NCI-H748 (cell line): ENCODE data around the gene CACFD1.
A peak's percentile ranks its signal among the peaks of the same experiment; 100 is the strongest.

Experiments
- DNase-seq: peaks from one replicate; lab custom pipeline; 2025; ENCODE audit not compliant: unreplicated experiment; lab: John Stamatoyannopoulos, UW

Gene CACFD1

DNA sequence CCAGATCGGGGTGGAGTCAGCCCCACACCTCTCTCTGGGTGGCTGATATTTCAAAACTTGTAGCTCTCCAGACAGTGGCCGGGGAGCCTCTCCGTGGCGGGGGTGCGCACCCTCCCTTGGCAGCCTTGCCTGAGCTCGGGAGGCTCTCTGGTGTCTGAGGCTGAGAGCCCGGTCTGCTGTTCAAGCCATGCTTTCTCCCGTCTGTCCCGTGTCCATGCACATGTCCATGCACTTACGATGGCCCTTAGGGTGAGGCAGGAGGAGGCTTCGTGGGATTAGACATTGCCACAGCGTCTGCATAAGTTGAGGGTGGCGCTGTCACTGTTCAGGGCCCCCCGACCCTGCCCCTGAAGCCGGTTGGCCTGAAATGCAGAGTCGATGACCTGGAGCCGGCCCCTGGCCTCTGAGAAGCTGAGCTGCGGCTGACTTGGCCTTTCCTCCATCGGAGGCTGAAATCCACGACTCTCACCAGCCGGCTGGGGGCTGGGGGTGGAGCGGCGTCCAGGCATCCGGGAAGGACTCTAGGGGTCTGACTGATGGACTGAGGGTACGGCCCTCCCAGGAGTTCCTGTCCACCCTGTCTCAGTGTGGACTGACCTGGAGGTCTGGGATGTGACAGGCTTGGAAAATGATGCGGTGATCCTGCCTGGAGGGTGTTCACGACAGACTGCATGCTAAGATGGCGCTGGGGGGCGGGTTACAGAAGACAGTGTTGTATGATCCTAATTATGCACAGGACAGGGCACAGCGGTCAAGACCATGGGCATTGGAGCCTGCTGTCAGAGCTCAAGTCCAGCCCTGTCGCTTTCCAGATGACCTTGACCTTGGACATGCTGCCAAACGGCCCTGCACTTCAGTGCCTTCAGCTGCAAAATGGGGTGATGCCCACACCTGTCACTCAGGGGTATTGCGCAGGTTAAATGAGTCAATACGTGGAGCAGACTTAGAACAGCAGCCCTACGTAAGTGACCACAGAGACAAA, 37.4 kb downstream of the CACFD1 start:
- DNase-seq: no peak

DNA sequence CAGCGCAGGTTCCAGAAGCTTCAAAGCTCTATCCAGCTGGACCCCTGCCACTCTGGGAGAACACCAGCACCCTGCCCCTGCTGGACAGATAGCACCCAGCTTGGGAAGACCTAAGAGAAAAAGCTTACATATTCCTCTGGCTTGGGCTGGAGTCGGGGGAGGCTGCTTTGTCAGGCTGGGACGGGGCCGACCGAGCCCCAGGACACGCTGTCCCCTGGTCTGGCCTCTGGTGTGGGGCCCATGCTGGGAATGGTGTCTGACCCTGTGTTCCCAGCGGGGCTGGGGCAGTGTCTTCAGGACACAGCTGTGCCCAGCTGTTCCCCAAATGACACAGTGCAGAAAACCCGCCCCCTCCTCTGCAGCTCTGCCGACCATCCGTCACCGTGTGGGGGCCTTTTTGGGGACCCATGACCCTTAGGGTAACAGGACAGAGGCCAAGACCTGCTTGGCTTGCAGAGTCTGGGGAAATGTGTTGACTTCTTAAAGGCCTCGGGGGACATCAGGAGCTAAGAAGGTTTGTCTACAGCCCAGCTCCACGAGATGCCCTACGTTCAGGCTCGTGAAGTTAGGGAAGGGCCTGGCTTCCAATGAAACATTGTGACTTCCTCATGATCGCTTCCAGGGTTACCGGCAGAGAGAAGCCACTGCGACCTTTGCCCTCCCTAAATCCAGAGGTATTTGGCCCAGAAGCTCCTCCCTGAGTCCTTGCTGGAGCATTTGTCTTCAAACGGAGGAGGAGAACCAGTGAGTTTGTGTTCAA, 39.5 kb downstream of the CACFD1 start:
- no peak for DNase-seq

DNA sequence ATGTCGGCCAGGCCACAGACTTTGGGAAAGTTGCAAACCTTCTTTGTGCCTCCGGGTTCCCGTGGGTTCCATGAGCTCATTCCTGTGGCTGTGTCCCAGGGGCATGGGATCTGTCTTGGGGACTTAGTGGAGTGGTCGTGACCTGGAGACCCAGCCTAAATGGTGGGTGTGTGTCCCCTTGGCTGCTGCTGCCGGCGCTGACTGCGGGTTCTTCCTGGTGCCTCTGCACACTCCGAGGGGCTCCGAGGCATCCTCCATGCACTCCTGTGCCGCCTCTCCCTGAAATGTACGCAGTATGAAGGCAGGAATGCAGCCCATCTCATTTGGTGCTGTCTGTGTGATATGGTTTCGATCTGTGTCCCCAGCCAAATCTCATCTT, 40.1 kb downstream of the CACFD1 start:
- DNase-seq: no peak

DNA sequence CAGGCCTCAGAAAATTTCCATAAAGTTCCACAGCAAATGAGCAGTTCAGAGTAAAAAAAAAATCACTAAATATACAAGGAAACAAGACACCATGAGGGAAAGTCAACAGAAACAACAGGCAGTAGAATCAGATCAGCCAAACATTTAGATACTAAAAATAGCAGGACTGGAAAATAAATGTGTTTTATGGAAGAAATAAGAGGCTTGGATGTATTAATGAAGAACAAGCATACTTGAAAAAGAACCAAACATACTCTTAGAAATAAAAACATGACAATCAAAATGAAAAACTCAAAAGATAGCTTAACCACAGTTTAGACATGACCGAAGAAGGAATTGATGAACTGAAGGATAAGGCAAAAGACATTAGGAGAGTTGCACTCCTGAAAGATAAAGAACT, 42.3 kb downstream of the CACFD1 start:
- no peak for DNase-seq

DNA sequence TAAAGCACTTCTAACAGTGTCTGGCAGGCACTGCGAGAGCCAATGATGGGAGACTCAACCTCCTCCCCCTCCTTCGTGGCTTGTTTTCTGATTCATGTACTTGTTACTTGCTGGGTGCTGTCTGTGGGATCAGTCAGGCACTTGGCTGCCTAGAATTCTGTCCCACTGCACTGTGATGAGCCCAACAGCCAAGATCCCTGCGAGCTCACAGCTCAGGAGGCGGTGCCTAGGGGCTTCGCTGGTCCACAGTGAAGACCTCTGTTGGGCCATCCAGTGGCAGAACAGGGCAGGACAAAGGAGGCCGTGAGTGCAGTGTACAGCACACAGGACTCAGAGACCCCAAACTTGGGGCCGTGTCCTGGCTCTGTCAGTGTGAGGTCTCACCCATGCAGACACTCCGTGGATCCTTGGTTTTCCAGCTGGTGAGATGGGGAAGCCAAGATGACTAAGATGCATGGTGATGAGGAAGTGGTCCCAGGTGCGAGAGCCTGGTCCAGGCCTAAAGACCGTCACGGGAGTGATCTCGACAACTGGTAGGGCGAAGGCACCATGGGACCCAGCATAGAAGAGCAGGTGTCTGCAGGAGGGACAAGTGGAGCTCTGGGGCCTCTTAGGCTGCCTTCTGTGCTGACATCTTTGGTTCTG, 45.5 kb downstream of the CACFD1 start:
- no peak for DNase-seq

DNA sequence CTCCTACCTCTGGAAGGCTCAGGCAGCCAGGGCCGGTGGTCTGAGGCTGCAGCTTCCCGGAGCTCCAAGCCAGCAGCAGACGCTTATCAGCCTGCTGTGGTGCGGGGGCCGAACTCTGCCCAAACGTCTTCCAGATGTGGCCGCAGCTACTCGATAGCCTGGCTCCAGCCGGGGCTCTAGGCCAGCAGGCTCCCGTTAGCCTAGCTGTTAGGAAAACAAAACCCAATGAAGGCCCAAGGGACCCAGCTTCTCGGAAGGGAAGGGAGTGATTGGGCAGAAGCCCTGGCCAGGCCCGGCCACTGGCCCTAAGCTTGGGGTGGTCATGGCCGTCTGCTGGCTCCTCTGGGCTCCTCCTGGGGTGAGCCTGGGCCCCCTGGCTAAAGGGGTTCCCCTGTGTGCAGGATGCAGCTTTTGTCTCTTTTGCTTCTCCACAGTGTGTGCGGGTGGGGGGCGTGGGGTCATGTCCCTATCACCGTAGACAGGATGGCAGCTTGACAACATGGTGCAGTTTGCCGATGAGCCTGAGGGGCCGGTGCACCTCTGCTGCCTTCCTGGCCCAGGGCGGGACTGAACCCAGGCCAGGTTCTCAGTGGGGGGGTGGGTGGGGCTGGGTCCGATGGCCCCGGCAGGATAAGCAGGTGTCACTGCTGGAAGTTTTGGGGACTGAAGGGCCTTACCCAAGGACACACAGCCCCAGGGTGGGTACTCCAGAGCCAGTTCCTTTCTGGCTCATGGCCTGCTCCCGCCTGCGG, 46.3 kb downstream of the CACFD1 start:
- DNase-seq: no peak

DNA sequence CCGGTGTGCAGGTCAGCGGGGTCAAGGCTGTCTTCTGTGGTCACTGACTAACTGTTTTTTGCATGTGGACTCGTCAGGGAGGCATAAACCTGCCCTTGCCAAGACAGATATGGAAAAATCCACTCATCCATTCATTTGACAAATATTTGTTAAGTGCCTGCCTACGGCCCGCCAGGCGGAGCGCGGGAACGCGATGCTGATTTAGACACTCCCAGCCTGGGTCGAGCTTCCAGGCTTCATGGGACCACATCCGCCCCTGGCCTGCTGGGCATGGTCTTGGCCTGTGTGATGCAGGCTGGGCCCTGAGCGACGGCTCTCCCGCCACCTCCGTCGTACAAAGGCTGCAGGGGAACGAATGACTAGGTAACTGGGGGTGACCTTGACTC, 46.9 kb downstream of the CACFD1 start:
- peak; percentile 62 for DNase-seq

DNA sequence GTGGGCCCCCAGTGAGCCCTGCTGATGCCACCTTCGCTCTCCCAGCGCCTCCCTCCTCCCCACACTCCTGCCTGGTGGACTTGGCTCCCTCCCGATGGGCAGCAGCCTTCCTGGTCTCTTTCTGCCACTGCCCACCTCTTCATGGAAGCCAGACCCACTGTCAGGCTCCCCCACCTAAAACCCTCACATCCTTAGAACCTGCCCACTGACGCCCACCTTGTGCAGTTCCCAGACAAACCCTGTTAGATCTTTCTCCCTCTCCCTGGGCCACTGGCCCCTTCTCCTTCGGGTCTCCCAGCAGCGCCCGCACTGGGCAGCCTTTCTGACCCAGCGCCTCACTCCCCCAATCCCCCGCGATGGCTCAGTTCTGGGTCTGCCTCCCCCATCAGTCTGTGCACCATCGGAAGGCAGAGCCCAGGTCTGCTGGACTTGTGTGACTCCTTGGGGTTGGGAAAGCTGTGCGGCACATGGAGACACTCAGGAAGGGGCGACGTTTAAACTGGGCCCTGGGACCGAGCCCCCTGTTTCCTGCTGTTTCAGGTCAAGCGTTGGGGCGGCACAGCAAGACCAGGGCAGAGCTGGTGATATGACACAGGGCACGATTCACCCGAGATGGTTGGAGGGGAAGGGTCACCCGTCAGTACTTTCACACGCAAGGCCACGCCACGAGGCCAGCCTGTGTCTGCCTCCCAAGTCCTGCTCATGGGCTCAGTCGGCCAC, 47.6 kb downstream of the CACFD1 start:
- no peak for DNase-seq

DNA sequence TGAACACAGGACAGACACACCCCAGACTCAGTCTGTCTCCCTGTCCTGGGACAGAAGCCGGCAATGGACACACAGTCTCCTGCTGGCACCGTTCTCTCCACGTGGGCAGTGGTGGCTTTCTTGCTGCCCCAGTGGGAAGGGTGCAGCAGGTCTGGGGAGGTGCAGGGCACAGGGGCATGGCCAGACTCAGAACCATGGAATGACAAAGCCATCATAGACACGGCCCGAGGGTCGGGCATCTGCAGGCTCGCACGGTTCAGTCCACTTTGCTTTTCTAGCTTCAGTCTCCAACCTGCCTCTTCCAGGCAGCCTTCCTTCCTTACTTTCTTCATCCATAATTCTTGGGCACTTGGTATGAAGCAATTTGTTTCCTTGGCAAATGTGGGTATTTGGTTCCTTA, 48.3 kb downstream of the CACFD1 start:
- no peak for DNase-seq

DNA sequence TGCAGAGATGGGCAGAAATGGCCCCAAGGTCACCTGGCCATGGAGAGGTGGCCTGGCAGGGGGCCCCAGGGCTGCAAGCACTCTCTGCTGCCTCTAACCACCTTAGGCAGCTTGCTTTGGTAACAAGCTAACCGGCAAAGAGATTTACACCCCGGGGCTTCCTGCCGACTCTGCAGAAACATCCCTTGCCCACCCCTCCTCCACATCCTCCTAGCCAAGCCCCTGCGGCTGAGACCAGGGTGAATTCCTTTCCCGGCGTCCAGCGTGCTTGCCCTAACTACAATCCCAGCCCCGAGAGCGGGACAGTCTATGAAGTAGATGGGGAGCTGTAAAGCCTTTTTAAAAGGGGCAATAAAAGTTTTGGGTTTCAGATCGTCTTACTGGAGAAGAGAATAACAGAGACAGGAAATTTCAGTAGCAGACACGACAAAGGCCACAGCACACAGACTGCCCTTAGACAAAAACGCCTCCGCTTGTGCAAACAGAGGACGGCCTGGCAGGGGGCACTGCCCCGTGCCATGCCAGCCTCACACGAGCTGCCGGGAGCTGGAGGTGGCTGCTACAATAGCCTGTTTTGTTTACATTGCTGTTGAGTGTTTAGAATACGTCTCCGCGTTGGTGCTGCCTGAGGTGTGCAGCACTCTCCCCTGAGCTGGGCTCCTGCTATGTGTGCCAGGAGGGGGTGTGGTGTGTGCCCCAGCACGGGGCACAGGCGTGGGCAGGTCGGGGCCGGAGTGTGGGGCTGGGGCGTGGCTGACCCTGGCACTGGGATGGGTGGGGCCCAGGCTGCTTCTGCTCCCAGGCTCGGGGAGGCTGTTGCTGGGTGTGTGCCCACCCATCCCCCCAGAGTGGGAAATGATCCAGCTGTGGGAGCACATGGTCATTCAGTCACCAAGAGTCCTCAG, 49.7 kb downstream of the CACFD1 start:
- peak; percentile 96 for DNase-seq

DNA sequence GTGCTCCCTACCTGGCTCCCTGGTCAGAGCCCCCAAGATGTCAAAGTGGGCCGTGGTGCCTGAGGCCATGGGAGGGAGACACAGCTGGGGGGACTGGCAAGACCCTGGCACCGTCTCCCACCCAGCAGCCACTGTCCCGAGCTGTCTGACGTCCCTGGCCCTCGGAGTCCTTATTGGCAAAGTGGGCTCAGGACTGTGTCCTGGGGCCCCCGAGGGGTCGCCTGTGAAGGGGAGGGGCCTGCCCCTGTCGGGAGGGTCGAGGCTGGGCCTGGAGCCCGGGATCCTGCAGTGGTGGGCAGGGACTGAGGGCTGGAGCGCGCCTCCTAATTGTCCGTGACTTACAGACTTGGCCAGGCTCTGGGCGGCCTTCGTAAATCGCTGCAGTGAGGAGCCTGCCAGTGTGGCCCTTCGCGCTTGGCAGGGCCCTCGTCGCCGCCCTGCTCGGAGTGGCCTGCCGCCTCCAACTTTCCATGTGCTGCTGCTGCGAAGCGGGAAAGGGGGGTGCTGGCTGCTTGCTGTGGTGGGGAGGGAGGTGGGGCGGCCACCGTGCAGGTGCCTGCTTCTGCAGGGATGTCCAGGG, 51.2 kb downstream of the CACFD1 start:
- no peak for DNase-seq

DNA sequence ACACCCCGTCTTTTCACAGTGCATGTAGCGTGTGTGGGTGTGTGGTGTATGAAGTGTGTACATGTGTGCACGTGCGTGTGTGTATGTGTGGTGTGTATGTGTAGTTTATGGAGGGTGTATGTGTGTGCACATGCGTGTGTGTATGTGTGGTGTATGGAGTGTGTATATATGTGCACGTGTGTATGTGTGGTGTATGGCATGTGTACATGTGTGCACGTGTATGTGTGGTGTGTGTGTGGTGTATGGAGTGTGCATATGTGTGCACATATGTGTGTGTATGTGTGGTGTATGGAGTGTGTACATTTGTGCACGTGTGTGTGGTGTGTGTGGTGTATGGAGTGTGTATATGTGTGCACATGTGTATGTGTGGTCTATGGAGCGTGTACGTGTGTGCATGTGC, 51.8 kb downstream of the CACFD1 start:
- no peak for DNase-seq

DNA sequence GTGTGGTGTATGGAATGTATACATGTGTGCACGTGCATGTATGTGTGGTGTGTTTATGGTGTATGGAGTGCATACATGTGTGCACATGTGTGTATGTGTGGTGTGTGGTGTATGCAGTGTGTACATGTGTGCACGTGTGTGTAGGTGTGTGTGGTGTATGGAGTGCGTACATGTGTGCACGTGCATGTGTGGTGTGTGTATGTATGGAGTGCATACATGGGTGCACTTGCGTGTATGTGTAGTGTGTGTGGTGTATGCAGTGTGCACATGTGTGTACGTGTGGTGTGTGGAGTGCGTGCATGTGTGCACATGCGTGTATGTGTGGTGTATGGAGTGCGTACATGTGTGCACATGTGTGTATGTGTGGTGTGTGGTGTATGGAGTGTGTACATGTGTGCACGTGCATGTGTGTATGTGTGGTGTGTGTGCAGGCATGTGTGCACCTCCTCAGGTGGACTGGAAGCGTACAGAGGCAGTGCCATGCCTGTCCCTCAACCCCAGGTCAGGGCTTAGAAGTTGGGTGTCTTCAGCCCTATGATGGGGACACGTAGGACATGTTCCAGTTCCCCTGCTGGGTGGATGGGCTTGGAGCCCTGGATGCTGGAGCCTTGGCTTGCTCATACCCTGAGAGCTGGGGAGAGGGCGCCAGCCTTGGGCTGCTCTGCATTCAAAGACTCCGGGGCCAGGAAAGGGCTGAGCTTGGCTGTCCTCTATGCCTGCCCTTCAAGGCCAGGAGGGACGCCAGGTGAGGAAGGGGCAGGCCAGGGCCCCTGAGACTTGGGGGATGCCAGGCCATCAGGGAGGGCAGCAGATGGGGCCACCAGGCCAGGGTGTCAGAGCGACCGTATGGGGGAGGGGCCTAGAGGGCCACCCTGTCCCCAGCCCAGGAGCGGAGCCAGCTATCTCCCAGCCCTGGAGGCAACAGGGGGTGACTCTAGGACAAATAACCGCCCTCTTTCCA, 52.8 kb downstream of the CACFD1 start:
- DNase-seq: no peak

DNA sequence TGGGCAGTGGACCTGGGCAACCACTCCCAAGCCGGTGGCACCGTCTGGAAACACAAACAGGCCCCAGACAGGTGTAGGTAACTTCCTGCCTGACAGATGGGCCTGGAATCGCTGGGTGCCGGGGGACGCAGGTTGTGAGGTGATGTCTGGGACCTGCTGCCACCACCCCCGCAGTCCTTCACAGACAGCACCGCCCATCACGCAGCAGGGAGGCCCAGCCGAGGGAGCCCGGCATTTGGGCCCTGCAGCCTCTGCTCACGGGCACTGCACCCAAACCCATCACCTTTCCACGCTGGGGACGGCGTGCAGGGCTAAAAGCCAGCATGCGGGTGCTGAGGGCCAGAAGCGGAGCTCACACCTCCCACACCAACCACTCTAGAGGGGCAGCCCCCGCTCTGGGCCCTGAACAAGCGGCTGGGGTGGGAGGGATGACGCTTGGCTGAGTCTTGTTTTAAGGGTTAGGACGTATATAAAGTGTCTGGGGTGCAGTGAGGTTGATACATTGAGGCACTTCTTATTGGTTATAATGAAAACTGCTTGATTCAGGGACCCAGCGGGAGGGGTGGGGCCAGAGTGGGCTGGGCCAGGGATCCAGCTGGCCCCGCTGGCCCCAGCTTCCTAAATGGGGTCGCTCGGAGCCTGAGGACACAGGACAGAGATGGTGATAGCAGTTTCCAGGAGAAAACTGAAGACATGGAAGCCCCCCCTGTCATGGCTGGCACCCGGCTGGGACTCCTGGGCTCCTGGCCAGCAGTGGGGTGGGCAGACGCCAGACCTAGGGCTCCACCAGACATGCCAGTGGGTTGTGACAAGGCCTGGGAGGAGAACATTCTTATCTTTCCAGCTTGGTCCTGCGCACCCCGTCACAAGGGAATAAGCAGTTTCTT, 53.7 kb downstream of the CACFD1 start:
- no peak for DNase-seq

DNA sequence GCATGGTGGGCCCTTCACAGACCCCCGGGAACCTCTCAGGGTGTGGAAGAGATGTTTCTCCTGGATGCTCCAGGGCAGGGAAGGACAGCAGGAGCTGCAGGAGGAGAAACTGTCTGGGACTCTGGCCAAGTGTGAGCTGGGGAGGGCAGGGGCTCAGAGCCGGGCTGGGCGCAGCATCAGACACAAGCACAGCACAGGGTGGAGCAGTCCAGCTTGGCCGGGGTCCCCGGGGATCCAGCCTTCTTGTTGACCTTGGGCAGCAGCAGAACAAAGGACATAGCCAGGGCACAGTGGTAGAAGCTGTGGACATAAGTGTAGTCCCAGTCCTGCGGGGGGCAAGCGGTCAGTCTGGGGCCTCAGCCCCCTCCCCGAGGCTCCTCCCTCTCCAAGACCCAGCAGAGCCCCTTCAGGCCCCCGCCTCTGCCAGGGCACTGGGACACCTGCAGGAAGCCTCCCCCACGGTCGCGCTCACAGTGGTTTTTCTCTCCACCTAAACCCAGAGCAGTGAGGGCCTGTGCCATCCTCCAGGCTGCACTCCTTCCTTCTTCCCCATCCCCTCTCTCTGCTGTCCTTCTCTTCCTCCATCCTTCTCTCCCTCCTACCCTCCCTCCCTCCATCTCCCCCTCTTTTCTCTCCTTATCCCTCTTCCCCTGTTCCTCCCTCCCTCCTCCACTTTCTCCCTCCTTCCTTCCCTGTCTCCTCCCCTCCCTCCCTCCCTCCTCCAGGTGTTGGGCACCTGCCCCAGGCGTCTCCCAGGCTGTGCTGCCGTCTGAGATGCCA, 54.9 kb downstream of the CACFD1 start:
- DNase-seq: no peak

DNA sequence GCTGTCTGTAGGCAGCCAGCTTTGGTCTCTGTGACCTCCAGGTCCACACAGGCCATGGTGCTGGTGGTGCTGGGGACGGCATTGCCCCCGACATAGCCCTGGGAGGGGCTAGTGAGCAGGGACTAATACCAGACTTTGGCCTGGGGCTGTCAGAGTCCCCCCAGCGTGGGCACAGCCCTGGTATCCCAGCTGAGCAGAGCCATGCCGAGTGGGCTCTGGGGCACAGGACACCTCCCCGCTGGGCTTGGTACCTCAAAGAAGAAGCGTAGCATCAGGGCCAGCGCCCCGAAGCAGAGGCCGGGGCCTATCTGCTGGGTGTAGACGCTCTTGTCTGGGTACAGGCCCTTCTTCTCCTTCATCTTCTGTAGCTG, 55.4 kb downstream of the CACFD1 start:
- DNase-seq: no peak
